Cerebellar cortex (tissue), 1 donor: ENCODE results near the gene ZP1.

Experiments
- DNase-seq: peaks from one replicate; pipeline ENCODE4 v3.0.0-alpha.2; 2015; ENCODE audit warnings: low spot score

The ZP1 gene

GRCh38 chr11:60910281-60910687 is 42.9 kb downstream of the ZP1 start:
- no peak for DNase-seq

DNA sequence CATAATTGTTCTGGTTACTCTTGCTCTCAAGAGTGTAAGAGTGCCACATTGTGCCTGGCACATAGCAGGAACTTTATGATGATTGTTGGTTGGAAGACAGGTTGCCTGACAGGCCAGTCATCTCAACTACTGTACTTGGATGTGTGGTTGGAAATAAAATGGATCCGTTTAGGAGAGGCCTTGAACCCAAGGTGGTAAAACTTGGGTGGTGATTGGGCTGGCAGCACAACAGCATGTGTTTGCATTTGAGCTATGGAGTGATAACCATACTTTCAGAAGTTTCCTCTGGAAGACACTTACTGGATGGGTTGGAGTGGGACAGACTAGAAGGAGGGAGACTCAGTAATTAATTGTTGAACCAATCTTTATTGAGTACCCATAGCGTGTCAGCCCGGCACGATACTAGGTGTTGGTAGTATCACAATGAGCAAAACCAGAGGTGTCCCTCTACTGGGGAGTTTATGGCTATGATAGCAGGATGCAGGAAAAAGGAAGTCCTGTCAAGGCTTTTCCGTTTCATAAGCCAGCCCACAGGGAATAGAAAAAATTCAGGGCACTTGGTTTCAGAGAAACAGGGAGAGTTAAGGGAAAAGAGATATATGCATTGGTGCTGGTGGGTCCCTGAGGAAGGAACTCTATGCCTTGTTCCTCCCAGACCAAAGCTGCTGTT is 43.5 kb downstream of the ZP1 start:
- DNase-seq = no peak

DNA sequence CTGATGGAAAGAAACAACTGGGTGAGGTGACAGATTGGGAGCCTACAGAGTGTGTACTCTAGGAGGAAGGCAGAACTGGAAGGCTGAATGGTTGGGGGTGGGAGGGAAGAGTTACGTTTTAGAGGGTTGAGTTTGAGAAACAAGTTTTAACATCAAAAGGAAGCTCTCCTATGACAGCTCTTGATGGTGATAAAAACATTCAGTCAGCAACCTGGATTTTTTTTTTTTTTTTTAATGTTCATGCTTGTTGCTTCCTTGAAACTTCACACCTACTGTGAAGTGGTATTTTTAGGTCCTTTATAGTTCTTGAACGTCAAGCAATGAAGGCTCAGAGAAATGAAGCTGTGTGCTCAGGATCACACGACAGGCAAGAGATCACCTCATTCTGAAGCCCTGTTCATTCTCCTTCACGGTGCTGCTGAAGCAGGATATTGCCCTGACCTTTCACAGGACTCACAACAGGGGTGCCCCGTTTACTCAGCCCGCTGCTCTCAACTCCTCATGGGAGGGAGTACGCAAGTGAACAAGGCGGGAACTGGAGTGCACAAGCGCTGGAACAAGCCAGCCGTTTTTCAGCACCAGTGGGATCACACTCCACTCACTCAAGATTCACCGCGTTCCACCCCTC is 45.0 kb downstream of the ZP1 start:
- peak; percentile 68 for DNase-seq

GRCh38 chr11:60912851-60913528 is 45.6 kb downstream of the ZP1 start:
- DNase-seq = peak; percentile 52

GRCh38 chr11:60913793-60914632 is 46.7 kb downstream of the ZP1 start, which contains the start of gene TMEM109:
Gene TMEM109, plus strand, starts transcription at chr11:60914158. Its CDS starts 5,536 bp downstream, at chr11:60919694.
- DNase-seq = peak; percentile 96

DNA sequence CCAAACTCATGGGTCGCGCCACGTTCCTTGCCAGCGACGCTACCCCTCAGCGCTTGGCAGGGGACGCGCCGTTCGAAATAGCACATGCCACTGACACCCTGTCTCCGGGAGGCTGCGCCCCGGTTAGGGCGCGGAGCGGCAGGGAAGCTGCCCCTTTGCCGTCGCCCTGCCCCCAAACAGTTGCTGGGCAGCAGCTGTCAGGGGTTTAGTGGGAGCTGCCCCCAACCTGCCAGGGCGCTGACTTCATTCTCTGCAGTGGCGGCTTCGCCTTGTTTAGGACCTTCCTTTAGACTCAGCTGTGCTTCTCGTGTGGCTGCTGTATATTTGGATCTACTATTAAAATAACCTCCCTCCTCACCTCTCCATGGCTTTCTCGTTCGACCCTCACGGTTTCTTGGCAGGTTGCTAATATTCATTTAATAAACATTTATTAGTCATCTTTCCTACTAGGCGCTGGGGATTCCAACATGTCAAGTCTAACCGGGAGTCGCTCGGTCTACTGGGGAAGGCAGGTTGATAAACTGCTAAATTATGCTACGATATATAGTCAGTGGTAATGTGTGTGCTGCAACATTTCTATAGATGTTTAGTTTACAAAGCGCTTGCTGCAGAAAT is 47.4 kb downstream of the ZP1 start:
- DNase-seq = peak; percentile 43

DNA sequence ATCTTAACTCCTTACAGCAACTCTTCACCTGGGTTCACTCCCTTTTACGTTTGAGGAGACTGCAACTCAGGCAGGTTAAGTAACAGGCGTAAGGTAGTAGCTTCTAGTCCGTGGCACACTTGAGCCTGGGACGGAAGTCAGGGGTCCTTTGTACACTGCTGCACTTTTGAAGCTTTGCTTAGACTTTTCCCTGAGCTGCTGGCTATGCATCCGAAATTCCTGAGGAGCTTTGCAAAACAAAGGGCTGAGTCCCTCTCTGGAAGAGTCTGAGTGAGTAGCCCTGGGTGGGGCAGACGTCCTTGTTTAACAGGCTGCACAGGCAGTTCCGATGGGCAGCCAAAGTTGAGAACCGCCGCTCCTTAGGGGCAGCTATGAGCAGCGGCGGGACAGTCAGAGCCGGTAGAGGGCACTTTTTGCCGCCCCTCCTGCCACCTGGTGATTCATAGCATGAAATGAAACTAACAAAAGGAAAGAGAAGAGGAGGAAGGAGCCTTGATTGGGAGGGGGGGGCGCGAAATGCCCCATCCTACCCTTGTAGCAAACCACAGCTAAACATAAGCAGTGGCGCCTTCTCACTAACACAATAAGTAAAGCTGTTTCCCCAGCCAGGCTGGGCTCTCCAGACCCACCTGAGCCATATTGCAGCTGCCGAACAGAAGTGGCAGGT is 48.0 kb downstream of the ZP1 start:
- peak; percentile 63 for DNase-seq

DNA sequence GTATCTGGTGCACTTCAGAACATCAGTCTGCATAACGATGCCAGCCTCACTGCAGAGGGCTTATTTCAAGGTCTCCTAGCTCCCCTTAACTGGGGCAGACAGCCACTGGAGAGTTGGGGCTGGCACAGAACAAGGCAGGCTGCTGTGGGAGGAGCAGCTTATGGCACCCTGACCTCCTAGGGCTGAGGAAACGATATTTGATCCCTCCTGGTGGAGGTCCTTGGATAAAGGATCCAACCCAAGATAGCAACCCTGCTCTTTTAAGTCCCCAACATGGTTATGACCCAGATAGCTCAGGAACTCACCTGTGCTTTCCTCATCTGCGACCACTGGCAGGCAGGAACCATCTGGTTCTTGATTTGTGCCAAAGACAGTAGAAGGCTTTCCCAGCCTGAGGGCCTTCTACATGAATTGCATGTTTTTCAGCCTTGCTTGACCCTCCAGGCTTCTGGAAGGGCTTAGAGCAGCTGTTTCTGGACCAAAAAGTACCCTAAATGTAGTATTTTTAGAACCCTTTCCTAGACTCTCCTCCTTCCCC is 49.4 kb downstream of the ZP1 start:
- DNase-seq = peak; percentile 89

DNA sequence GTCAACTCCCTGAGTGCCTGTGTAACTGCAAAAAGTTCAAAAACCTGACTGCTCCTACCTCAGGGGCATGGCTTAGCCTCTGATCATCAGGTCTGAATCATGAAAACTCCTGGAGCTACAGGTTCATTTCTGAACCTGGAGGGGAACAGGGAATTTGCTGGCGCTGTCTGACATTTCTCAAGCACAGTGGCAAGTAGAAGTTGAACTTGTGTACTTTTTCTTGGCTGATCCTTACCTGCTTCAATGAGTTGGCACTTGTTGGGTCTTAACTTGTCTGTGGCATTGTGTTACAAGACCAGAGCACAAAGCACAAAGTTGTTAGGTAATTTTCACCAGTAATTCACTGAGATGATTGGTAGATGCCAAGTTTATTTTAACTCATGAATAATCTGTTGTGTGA is 49.9 kb downstream of the ZP1 start:
- DNase-seq = peak; percentile 22

DNA sequence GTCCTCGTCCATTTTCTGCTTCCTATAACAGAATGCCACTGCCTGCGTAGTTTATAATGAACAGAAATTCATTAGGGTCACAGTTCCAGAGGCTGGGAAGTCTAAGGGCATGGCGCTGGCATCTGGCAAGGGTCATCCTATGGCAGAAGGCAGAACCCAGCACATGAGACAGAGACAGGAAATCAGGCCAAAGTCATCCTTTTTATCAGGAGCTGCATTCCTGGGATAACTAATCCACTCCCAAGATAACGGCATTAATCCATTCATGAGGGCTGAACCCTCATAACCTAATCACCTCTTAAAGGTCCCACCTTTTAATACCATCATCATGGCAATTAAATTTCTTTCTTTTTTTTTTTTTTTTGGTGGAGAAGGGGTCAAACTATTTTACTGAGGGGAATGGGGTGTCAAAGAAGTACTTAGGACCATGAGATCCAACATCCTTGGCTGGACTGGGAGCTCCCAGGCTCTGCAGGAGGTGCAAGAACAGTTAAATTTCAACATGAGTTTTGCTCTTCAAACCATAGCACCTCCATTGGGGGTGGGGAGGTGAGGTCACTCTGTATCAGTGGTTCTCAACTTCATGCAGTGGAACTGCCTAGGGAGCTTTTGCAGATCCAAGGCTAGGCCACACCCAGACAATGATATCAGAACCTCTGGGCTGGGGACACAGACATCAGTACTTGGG is 51.1 kb downstream of the ZP1 start:
- no peak for DNase-seq

DNA sequence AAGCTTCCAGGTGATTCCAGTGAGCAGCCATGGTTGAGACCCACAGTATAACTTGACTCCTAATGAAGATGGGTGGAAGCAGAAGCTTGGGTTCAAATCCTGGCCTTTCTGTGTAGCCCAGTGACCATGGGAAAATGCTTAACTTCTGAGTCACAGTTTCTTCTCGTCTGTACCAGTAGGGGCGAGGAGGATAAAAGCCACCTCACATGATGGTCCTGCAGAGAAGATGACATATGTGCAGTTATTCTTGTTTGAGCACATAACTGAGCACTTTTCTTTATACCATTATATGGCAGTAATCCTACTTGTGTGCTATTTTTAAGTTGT is 51.6 kb downstream of the ZP1 start:
- no peak for DNase-seq

DNA sequence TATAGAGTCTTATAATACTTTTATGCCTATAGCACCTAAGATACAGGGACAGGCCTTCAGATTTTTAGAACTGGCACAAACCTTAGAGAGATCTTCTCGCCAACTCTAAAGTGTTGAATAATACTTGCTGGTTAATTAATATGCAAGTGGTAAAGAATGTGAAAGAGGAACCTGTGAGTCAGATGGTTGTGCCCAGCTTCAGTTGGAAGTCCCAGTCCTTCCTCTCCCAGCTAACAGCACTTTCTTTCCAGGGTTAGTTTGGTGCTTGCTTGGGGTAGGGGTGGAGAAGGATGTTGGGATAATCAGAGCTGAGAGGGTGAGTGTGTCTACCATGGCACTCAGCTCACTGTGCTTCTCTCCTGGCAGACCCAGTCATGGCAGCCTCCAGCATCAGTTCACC is 52.0 kb downstream of the ZP1 start:
- DNase-seq = no peak

GRCh38 chr11:60919956-60920355 is 52.6 kb downstream of the ZP1 start:
- DNase-seq = peak; percentile 88

GRCh38 chr11:60921259-60921658 is 53.9 kb downstream of the ZP1 start:
- no peak for DNase-seq

GRCh38 chr11:60921777-60922335 is 54.5 kb downstream of the ZP1 start:
- DNase-seq = no peak

GRCh38 chr11:60922906-60923305 is 55.6 kb downstream of the ZP1 start:
- no peak for DNase-seq

GRCh38 chr11:60923326-60923725 is 56.0 kb downstream of the ZP1 start:
- peak; percentile 37 for DNase-seq

DNA sequence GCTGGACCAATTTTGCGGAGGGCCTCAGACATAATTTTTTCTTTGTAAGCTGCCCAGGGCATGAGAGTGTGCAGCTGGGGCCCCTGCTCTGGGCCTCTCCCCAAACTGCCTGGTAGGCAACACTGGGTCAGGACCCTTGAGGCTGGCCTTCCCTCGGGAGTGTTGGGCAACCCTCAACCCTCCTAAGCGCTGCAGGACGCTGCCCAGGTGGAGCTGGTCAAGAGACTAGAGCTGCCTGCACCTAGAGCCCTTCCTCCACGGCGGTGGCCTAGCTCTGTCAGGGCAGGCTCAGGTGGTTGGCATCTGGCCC is 56.4 kb downstream of the ZP1 start:
- DNase-seq = no peak

- peak; percentile 85 for DNase-seq
Measured at GRCh38 chr11:60924110-60924905, 57.0 kb downstream of the ZP1 start, which contains the start of gene TMEM132A. Gene TMEM132A, plus strand, starts transcription at chr11:60924460. Its CDS starts 174 bp downstream, at chr11:60924634.
